ENCODE results near the gene LSP1.

Gene LSP1

GRCh38 chr11:1815311-1815710 is 37.6 kb upstream of the LSP1 start:
- no peak for TF ChIP-seq TAF1 (IDR thresholded peaks at IDR 0.05; ENCODE audit: low read depth)
- no peak for TF ChIP-seq YY1 (IDR thresholded peaks at IDR 0.05; ENCODE audit: low read depth)
- no peak for TF ChIP-seq TEAD4 (IDR thresholded peaks at IDR 0.05)
- no peak for TF ChIP-seq EP300 (IDR thresholded peaks at IDR 0.05; ENCODE audit: borderline replicate concordance)
- TF ChIP-seq USF1 (IDR thresholded peaks at IDR 0.05), result no peak
- TF ChIP-seq CEBPB (IDR thresholded peaks at IDR 0.05), result no peak
- no peak for TF ChIP-seq TCF12 (IDR thresholded peaks at IDR 0.05; ENCODE audit: low read depth)
- no peak for TF ChIP-seq FOXM1 (IDR thresholded peaks at IDR 0.05; ENCODE audit: borderline replicate concordance, low read depth)
- TF ChIP-seq EGR1 (IDR thresholded peaks at IDR 0.05), result no peak
- TF ChIP-seq CREB1 (IDR thresholded peaks at IDR 0.05; ENCODE audit: low read depth), result no peak
- no peak for TF ChIP-seq MAX (IDR thresholded peaks at IDR 0.05)
- TF ChIP-seq NFIC (IDR thresholded peaks at IDR 0.05), result no peak
- no peak for TF ChIP-seq RAD21 (IDR thresholded peaks at IDR 0.05; ENCODE audit: low read depth)

- TF ChIP-seq TCF12 (IDR thresholded peaks at IDR 0.05; ENCODE audit: low read depth) (no peak), REST (IDR thresholded peaks at IDR 0.05; ENCODE audit: low read depth) (no peak), USF1 (IDR thresholded peaks at IDR 0.05) (no peak), NFIC (IDR thresholded peaks at IDR 0.05) (no peak), FOXM1 (IDR thresholded peaks at IDR 0.05; ENCODE audit: borderline replicate concordance, low read depth) (no peak), EP300 (IDR thresholded peaks at IDR 0.05; ENCODE audit: borderline replicate concordance) (no peak), CREB1 (IDR thresholded peaks at IDR 0.05; ENCODE audit: low read depth) (no peak), EGR1 (IDR thresholded peaks at IDR 0.05) (no peak), YY1 (IDR thresholded peaks at IDR 0.05; ENCODE audit: low read depth) (no peak), ZBTB7A (IDR thresholded peaks at IDR 0.05; ENCODE audit: low read depth) (no peak), CEBPB (IDR thresholded peaks at IDR 0.05) (no peak), TEAD4 (IDR thresholded peaks at IDR 0.05) (no peak), TAF1 (IDR thresholded peaks at IDR 0.05; ENCODE audit: low read depth) (no peak), MAX (IDR thresholded peaks at IDR 0.05) (no peak)
Measured at GRCh38 chr11:1815751-1816150, 37.1 kb upstream of the LSP1 start.

- no peak for TF ChIP-seq FOXM1 (IDR thresholded peaks at IDR 0.05; ENCODE audit: borderline replicate concordance, low read depth)
- no peak for TF ChIP-seq CREB1 (IDR thresholded peaks at IDR 0.05; ENCODE audit: low read depth)
- TF ChIP-seq YY1 (IDR thresholded peaks at IDR 0.05; ENCODE audit: low read depth), result no peak
- no peak for TF ChIP-seq REST (IDR thresholded peaks at IDR 0.05; ENCODE audit: low read depth)
- TF ChIP-seq RAD21 (IDR thresholded peaks at IDR 0.05; ENCODE audit: low read depth), result no peak
- TF ChIP-seq TEAD4 (IDR thresholded peaks at IDR 0.05), result no peak
Measured at GRCh38 chr11:1817000-1817399, 35.9 kb upstream of the LSP1 start.

GRCh38 chr11:1817511-1817910 is 35.4 kb upstream of the LSP1 start:
- TF ChIP-seq YY1 (IDR thresholded peaks at IDR 0.05; ENCODE audit: low read depth), result no peak
- TF ChIP-seq RAD21 (IDR thresholded peaks at IDR 0.05; ENCODE audit: low read depth), result no peak
- TF ChIP-seq FOXM1 (IDR thresholded peaks at IDR 0.05; ENCODE audit: borderline replicate concordance, low read depth), result no peak
- TF ChIP-seq CREB1 (IDR thresholded peaks at IDR 0.05; ENCODE audit: low read depth), result no peak
- TF ChIP-seq REST (IDR thresholded peaks at IDR 0.05; ENCODE audit: low read depth), result no peak
- TF ChIP-seq NFIC (IDR thresholded peaks at IDR 0.05), result no peak
- TF ChIP-seq USF1 (IDR thresholded peaks at IDR 0.05), result no peak
- TF ChIP-seq TEAD4 (IDR thresholded peaks at IDR 0.05), result no peak
- TF ChIP-seq CEBPB (IDR thresholded peaks at IDR 0.05), result no peak
- no peak for TF ChIP-seq EP300 (IDR thresholded peaks at IDR 0.05; ENCODE audit: borderline replicate concordance)
- TF ChIP-seq TAF1 (IDR thresholded peaks at IDR 0.05; ENCODE audit: low read depth), result no peak
- TF ChIP-seq MAX (IDR thresholded peaks at IDR 0.05), result no peak
- TF ChIP-seq EGR1 (IDR thresholded peaks at IDR 0.05), result no peak
- TF ChIP-seq TCF12 (IDR thresholded peaks at IDR 0.05; ENCODE audit: low read depth), result no peak
- no peak for TF ChIP-seq ZBTB7A (IDR thresholded peaks at IDR 0.05; ENCODE audit: low read depth)

Data from Ishikawa (cell line).